HG02870 (cell line): ENCODE measurements around the gene IGFL1.
"Not testable (repeated sequence)": the region's sequence is repeated elsewhere in the genome, so short reads cannot be mapped to it uniquely, and the experiment has no call there.

Experiments used
- ATAC-seq: cut with Tn5 transposase; IDR thresholded peaks from one replicate; pipeline ENCODE4 v1.9.1; 2021; ENCODE audit warnings: mild to moderate bottlenecking, moderate library complexity; ENCODE audit not compliant: unreplicated experiment

The IGFL1 gene

GRCh38 chr19:46201454-46202310 is 27.9 kb upstream of the IGFL1 start:
- no peak for ATAC-seq

- no peak for ATAC-seq
These were observed 27.1 kb upstream of the IGFL1 start for GRCh38 chr19:46202426-46202825.

- ATAC-seq, result no peak
These were observed 26.4 kb upstream of the IGFL1 start for GRCh38 chr19:46202872-46203860.

GRCh38 chr19:46204008-46204407 is 25.5 kb upstream of the IGFL1 start:
- ATAC-seq, result no peak

- no peak for ATAC-seq
These were observed 24.2 kb upstream of the IGFL1 start for GRCh38 chr19:46205183-46205984.

GRCh38 chr19:46206176-46206575 is 23.4 kb upstream of the IGFL1 start:
- ATAC-seq, result no peak

GRCh38 chr19:46206682-46207081 is 22.9 kb upstream of the IGFL1 start:
- no peak for ATAC-seq

- not testable (repeated sequence) for ATAC-seq
These were observed 21.7 kb upstream of the IGFL1 start for GRCh38 chr19:46207858-46208257.

GRCh38 chr19:46209051-46209450 is 20.5 kb upstream of the IGFL1 start:
- no peak for ATAC-seq

GRCh38 chr19:46209472-46209871 is 20.1 kb upstream of the IGFL1 start:
- no peak for ATAC-seq

- no peak for ATAC-seq
These were observed 18.9 kb upstream of the IGFL1 start for GRCh38 chr19:46210669-46211068.

GRCh38 chr19:46211201-46211881 is 18.2 kb upstream of the IGFL1 start:
- ATAC-seq, result no peak

- not testable (repeated sequence) for ATAC-seq
These were observed 16.9 kb upstream of the IGFL1 start for GRCh38 chr19:46212592-46212991.

- ATAC-seq, result no peak
These were observed 16.4 kb upstream of the IGFL1 start for GRCh38 chr19:46213156-46213555.

GRCh38 chr19:46213806-46214205 is 15.7 kb upstream of the IGFL1 start:
- no peak for ATAC-seq

GRCh38 chr19:46216612-46217011 is 12.9 kb upstream of the IGFL1 start:
- ATAC-seq, result no peak

- ATAC-seq, result no peak
These were observed 12.1 kb upstream of the IGFL1 start for GRCh38 chr19:46217476-46217875.

GRCh38 chr19:46218160-46218559 is 11.4 kb upstream of the IGFL1 start:
- ATAC-seq, result no peak

GRCh38 chr19:46220038-46220615 is 9.4 kb upstream of the IGFL1 start:
- no peak for ATAC-seq

- ATAC-seq, result no peak
These were observed 8.4 kb upstream of the IGFL1 start for GRCh38 chr19:46221152-46221551.
